Ovary (tissue), 9 donors: ENCODE results near the gene VGLL4. TPM values are rescaled to one million over a fixed set of nuclear protein-coding genes. Genes with fewer than 3 reads are reported as not detected.
"Not testable (repeated sequence)": the region's sequence is repeated elsewhere in the genome, so short reads cannot be mapped to it uniquely, and the experiment has no call there.

Experiments
- DNase-seq, 5 donors: peaks; one replicate each; pipeline ENCODE4 v3.0.0-alpha.2; 2019 to 2020
- H3K27ac ChIP-seq, 2 donors: fragments of 200-600 bp; one replicate each; pipeline versions ENCODE4 v1.5.1 to v1.8.0; 2019 to 2022
- H3K27me3 ChIP-seq: fragments of 200-600 bp; one replicate; pipeline ENCODE4 v1.8.0; 2022
- H3K36me3 ChIP-seq: fragments of 200-600 bp; sonication (generic); one replicate; pipeline ENCODE4 v1.5.1; 2019
- H3K4me1 ChIP-seq: one replicate; pipeline ENCODE4 v1.8.1; 2013; ENCODE audit warnings: mild to moderate bottlenecking, moderate library complexity; ENCODE audit not compliant: insufficient read depth
- H3K4me3 ChIP-seq: fragments of 200-600 bp; sonication (generic); one replicate; pipeline ENCODE4 v1.5.1; 2017
- H3K9me3 ChIP-seq, 2 donors: fragments of 200-600 bp in 1 of 2; sonication (generic) in 1 of 2; one replicate each; pipeline versions ENCODE4 v1.5.1 to v1.8.1; 2013 to 2019; ENCODE audit warnings: mild to moderate bottlenecking in 1 of 2, moderate library complexity in 1 of 2
- CTCF ChIP-seq, 3 donors: fragments of 450-650 bp in 2 of 3; fragments of 200-600 bp in 1 of 3; IDR thresholded peaks; one replicate each; pipeline versions ENCODE4 v1.5.1 to v1.8.0; 2016 to 2022; ENCODE audit warnings: antibody characterized with exemption in 3 of 3, mild to moderate bottlenecking in 1 of 3
- EP300 ChIP-seq: sonication (generic); formaldehyde crosslinking; IDR thresholded peaks from one replicate; pipeline ENCODE4 v1.6.1; 2017; ENCODE audit warnings: antibody characterized with exemption
- POLR2A ChIP-seq: fragments of 450-650 bp; IDR thresholded peaks from one replicate; pipeline ENCODE4 v1.6.1; 2017; ENCODE audit warnings: antibody characterized with exemption, mild to moderate bottlenecking, moderate library complexity
- WGBS, 3 donors: extraction: QIAGEN DNeasy Blood & Tissue Kit in 1 of 3; methylation state at CpG; one replicate each; pipeline versions ENCODE4 v1.1.5 to v1.1.7; 2013 to 2017; 5-methylcytosine and 5-hydroxymethylcytosine counted together
- intact Hi-C, 4 donors: fragments of 100-400 bp; cut with DNase I; formaldehyde crosslinking; loops; one replicate each; pipeline versions ENCODE4 v1.11.0 to v1.15.1; 2022 to 2023
- polyA plus RNA-seq, 2 donors: library from polyadenylated mRNA; stranded (reverse); fragments of 200-250 nt in 1 of 2; fragments of 350-450 nt in 1 of 2; fragmentation: Illumina TruSeq in 1 of 2; extraction: RNeasy Lipid Tissue Mini Kit (QIAGEN cat#74804) in 1 of 2; gene quantifications; one replicate each; pipeline ENCODE4 v1.2.3, GENCODE V29; 2013 to 2014
- total RNA-seq, 7 donors: library from RNA; depleted of rRNA in 2 of 7; stranded (reverse); fragments of >200 nt in 2 of 7; fragmentation: NEBNext Ultra II Directional in 3 of 7; extraction: Animal tissue kit (Norgen Biotek cat#: 25700) in 3 of 7; gene quantifications; one replicate each; pipeline versions ENCODE4 v1.1.0 to v1.2.4, GENCODE V29; 2016 to 2023
- donor health status: DM: no; HTN: no; CAD: no; lungs with moderate emphysema.
- donor health status: DM: no; HTN: no; CAD: no.
- donor health status: Bipolar disorder and iron deficiency.
- donor health status: DM: yes; HTN: yes; CAD: no.
- donor health status: DM: no; HTN: no; CAD: no.
- donor health status: DM: yes; HTN: yes; CAD: no.

VGLL4 gene
- total and polyA plus RNA-seq, 9 donors: 73.2 to 120 (median 106) TPM

- WGBS, 3 donors: 60 to 66% (median 61%) methylated on average over 8 of the region's 8 CpGs
- Histone ChIP-seq H3K27me3 (no peaks in the 10 kb centered on the region), H3K36me3 (no peaks in the 10 kb centered on the region), H3K4me3 (no peak overlapping the region), H3K4me1 (no peaks in the 10 kb centered on the region), H3K27ac (no peak overlapping the region), H3K9me3 (no peaks in the 10 kb centered on the region)
- DNase-seq: no peak
- intact Hi-C loops: no loop called here
- TF ChIP-seq EP300 (no peak), POLR2A (no peak), CTCF (IDR thresholded peaks at IDR 0.05) (no peak)
These were observed 47.4 kb upstream of the VGLL4 start for GRCh38 chr3:11690863-11691766.

GRCh38 chr3:11689749-11690148 is 46.0 kb upstream of the VGLL4 start:
- intact Hi-C loops: no loop called here
- Histone ChIP-seq H3K27me3 (no peaks in the 10 kb centered on the region), H3K4me3 (no peak overlapping the region), H3K36me3 (no peaks in the 10 kb centered on the region), H3K27ac (no peak overlapping the region), H3K4me1 (no peaks in the 10 kb centered on the region), H3K9me3 (no peaks in the 10 kb centered on the region)
- WGBS, 3 donors: 72 to 81% (median 73%) methylated on average over 8 of the region's 8 CpGs
- no peak for DNase-seq
- TF ChIP-seq CTCF (IDR thresholded peaks at IDR 0.05): no peak
- TF ChIP-seq POLR2A: no peak
- TF ChIP-seq EP300: no peak

- H3K36me3 ChIP-seq, H3K9me3 ChIP-seq, H3K4me3 ChIP-seq, H3K27ac ChIP-seq, intact Hi-C loops, DNase-seq, H3K27me3 ChIP-seq, H3K4me1 ChIP-seq: not testable (repeated sequence)
- 96 to 97% (median 96%) methylated on average over 6 of the region's 6 CpGs for WGBS, 3 donors
These were observed 41.3 kb upstream of the VGLL4 start for GRCh38 chr3:11684980-11685379.

GRCh38 chr3:11680509-11680908 is 36.8 kb upstream of the VGLL4 start:
- DNase-seq: no peak
- Histone ChIP-seq H3K36me3 (no peaks in the 10 kb centered on the region), H3K9me3 (no peaks in the 10 kb centered on the region), H3K4me1 (no peaks in the 10 kb centered on the region), H3K27ac (no peak overlapping the region), H3K27me3 (no peaks in the 10 kb centered on the region), H3K4me3 (no peak overlapping the region)
- TF ChIP-seq POLR2A (no peak), EP300 (no peak), CTCF (IDR thresholded peaks at IDR 0.05) (no peak)
- intact Hi-C loops: no loop called here
- WGBS, 3 donors: 82 to 90% (median 90%) methylated on average over 14 of the region's 14 CpGs

GRCh38 chr3:11679964-11680363 is 36.2 kb upstream of the VGLL4 start:
- intact Hi-C loops: no loop called here
- no peaks in the 10 kb centered on the region for H3K27me3 ChIP-seq
- DNase-seq: no peak
- no peaks in the 10 kb centered on the region for H3K36me3 ChIP-seq
- H3K4me3 ChIP-seq: no peak overlapping the region
- WGBS, 3 donors: 94 to 95% (median 95%) methylated on average over 5 of the region's 5 CpGs
- H3K4me1 ChIP-seq: no peaks in the 10 kb centered on the region
- TF ChIP-seq CTCF (IDR thresholded peaks at IDR 0.05) (no peak), EP300 (no peak), POLR2A (no peak)
- no peaks in the 10 kb centered on the region for H3K9me3 ChIP-seq
- H3K27ac ChIP-seq: no peak overlapping the region
